Glutamatergic neuron (in vitro differentiated cells): Measurements from ENCODE around the gene SLC39A9. TPM values are rescaled to one million over a fixed set of nuclear protein-coding genes. Genes with fewer than 3 reads are reported as not detected.

Source experiments
- DNase-seq: peaks from one replicate; pipeline ENCODE4 v3.0.0; 2022
- H3K27ac Mint-ChIP-seq: one replicate; pipeline ENCODE4 v1.8.0; 2020; ENCODE audit warnings: mild to moderate bottlenecking, mixed read lengths, inconsistent platforms; ENCODE audit not compliant: unreplicated experiment
- H3K27me3 Mint-ChIP-seq: one replicate; pipeline ENCODE4 v1.8.0; 2020; ENCODE audit warnings: mild to moderate bottlenecking, moderate library complexity, mixed read lengths, inconsistent platforms; ENCODE audit not compliant: unreplicated experiment
- H3K36me3 Mint-ChIP-seq: one replicate; pipeline ENCODE4 v1.8.0; 2020; ENCODE audit warnings: mild to moderate bottlenecking, mixed read lengths, inconsistent platforms; ENCODE audit not compliant: unreplicated experiment
- H3K4me1 Mint-ChIP-seq: one replicate; pipeline ENCODE4 v1.8.0; 2020; ENCODE audit warnings: mild to moderate bottlenecking, low read depth, mixed read lengths, inconsistent platforms; ENCODE audit not compliant: unreplicated experiment
- H3K4me3 Mint-ChIP-seq: one replicate; pipeline ENCODE4 v1.8.0; 2020; ENCODE audit warnings: mild to moderate bottlenecking, mixed read lengths, inconsistent platforms; ENCODE audit not compliant: unreplicated experiment
- H3K9me3 Mint-ChIP-seq: one replicate; pipeline ENCODE4 v1.8.0; 2020; ENCODE audit warnings: mild to moderate bottlenecking, moderate library complexity, mixed read lengths, inconsistent platforms; ENCODE audit not compliant: unreplicated experiment
- total RNA-seq: library from RNA; stranded (reverse); fragmentation: NEBNext Ultra II Directional; extraction: Animal tissue kit (Norgen Biotek cat#: 25700); gene quantifications from one replicate; pipeline ENCODE4 v1.2.1, GENCODE V29; 2021; ENCODE audit not compliant: unreplicated experiment
- TF ChIP-seq, protein P1 (sequence below): fragments of 200-600 bp; sonication (generic); IDR thresholded peaks from one replicate; pipeline ENCODE4 v1.5.0; 2021; ENCODE audit not compliant: partially characterized antibody, unreplicated experiment

SLC39A9 gene
- total RNA-seq, 1 donor from 2014 or later, result 56.4 TPM

DNA sequence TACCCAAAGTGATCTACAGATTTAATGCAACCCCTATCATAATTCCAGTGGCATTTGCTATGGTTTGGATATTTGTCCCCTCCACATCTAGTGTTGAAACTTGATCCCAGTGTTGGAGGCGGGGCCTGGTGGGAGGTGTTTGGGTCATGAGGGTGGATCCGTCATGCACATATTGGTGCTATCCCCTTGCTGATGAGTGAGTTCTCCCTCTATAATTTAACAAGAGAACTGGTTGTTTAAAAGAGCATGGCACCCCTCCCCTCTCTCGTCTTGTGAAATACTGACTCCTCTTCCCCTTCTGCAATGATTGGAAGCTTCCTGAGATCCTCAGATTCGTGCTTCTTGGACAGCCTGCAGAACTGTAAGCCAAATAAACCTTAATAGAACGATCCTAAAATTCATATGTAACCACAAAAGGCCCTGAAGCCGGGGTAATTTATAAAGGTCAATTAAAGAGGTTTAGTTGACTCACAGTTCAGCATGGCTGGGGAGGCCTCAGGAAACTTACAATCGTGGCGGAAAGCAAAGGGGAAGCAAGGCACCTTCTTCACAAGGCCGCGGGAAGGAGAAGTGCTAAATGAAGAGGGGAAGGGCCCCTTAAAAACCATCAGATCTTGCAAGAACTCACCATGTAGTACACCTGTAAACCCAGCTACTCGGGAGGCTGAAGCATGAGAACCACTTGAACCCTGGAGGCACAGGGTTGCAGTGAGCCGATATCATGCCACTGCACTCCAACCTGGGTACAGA, 41.2 kb downstream of the SLC39A9 start:
- Mint-ChIP-seq H3K27me3 (peaks cover 1% of the 10 kb centered on the region), H3K9me3 (no peaks in the 10 kb centered on the region), H3K4me3 (no peak overlapping the region), H3K27ac (no peak overlapping the region), H3K36me3 (no peaks in the 10 kb centered on the region), H3K4me1 (peaks cover 6% of the 10 kb centered on the region)
- no peak for DNase-seq
- TF ChIP-seq, protein P1, sequence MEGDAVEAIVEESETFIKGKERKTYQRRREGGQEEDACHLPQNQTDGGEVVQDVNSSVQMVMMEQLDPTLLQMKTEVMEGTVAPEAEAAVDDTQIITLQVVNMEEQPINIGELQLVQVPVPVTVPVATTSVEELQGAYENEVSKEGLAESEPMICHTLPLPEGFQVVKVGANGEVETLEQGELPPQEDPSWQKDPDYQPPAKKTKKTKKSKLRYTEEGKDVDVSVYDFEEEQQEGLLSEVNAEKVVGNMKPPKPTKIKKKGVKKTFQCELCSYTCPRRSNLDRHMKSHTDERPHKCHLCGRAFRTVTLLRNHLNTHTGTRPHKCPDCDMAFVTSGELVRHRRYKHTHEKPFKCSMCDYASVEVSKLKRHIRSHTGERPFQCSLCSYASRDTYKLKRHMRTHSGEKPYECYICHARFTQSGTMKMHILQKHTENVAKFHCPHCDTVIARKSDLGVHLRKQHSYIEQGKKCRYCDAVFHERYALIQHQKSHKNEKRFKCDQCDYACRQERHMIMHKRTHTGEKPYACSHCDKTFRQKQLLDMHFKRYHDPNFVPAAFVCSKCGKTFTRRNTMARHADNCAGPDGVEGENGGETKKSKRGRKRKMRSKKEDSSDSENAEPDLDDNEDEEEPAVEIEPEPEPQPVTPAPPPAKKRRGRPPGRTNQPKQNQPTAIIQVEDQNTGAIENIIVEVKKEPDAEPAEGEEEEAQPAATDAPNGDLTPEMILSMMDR, result no peak

DNA sequence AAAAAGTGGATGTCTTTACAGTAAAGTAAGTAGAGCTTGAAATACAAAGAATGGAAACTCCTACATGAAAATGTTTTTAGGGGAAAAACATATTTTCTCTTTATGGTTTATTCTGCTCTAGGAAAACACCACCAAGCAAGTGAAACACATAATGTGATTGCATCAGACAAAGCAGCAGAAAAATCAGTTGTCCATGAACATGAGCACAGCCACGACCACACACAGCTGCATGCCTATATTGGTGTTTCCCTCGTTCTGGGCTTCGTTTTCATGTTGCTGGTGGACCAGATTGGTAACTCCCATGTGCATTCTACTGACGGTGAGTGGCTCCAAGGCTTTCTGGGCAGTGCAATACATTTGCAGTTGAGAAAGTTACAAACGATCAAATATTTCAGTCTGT, 43.5 kb downstream of the SLC39A9 start:
- DNase-seq, result no peak
- Mint-ChIP-seq H3K27me3 (peaks cover 1% of the 10 kb centered on the region), H3K27ac (no peak overlapping the region), H3K4me1 (peaks cover 6% of the 10 kb centered on the region), H3K4me3 (no peak overlapping the region), H3K36me3 (no peaks in the 10 kb centered on the region), H3K9me3 (no peaks in the 10 kb centered on the region)
- TF ChIP-seq, protein P1, result no peak

DNA sequence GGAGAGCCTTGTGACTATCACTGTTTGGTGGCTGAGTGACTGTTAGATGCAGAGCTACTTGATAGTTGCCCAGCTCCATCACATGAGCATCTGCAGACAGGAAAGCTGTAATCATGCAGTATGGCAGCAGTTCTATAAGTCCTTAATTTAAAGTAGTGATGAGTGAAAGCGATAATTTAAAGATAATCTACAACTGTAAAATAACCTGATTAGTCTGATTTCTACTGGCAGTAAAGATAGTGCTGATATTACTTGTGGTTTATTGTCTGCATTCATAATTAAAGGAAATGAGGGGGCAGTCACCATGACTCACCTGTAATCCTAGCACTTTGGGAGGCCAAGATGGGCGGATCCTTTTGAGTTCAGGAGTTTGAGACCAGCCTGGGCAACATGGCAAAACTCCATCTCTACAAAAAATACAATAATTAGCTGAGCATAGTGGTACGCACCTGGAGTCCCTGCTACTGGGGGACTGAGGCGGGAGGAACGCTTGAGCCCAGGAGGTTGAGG, 44.9 kb downstream of the SLC39A9 start:
- DNase-seq, result no peak
- Mint-ChIP-seq H3K36me3 (no peaks in the 10 kb centered on the region), H3K27me3 (no peaks in the 10 kb centered on the region), H3K4me3 (no peak overlapping the region), H3K27ac (no peak overlapping the region), H3K9me3 (no peaks in the 10 kb centered on the region), H3K4me1 (peaks cover 6% of the 10 kb centered on the region)
- TF ChIP-seq, protein P1, result no peak

DNA sequence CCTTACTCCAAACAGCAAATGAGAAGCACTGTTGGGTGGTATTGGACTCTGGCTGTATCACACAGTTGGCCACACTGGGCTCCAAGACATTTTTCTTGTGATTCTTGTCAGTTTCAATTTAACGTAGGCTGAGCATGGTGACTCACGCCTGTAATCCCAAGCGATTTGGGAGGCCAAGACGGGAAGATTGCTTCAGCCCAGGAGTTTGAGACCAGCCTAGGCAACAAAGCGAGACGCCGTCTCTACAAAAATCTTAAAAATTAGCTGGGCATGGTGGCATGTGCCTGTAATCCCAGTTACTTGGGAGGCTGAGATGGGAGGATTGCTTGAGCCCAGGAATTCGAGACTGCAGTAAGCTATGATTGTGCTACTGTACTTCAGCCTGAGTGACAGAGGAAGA, 50.7 kb downstream of the SLC39A9 start:
- no peaks in the 10 kb centered on the region for H3K27me3 Mint-ChIP-seq
- H3K4me3 Mint-ChIP-seq, result no peak overlapping the region
- no peaks in the 10 kb centered on the region for H3K4me1 Mint-ChIP-seq
- H3K36me3 Mint-ChIP-seq, result no peaks in the 10 kb centered on the region
- H3K9me3 Mint-ChIP-seq, result no peaks in the 10 kb centered on the region
- TF ChIP-seq, protein P1, result no peak
- H3K27ac Mint-ChIP-seq, result no peak overlapping the region
- no peak for DNase-seq

DNA sequence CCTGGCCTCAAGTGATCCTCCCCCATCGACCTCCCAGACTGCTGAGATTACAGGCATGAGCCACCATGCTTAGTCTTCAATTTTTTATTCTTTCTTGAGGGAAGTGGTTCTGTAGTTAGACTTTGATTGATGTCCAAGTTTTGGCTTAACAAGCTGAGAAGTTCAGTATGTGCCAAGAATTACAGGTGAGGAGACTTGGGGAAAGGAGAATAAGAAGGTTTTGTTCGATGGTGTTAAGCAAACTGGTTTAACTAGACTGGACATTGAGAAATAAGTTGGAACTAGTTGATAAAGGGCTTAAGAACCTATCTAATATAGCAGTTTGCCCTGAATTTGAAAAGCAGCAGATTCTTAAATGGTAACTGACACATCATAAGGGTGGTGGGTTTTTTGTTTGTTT, 53.4 kb downstream of the SLC39A9 start:
- no peak overlapping the region for H3K27ac Mint-ChIP-seq
- TF ChIP-seq, protein P1, result no peak
- no peaks in the 10 kb centered on the region for H3K4me1 Mint-ChIP-seq
- H3K9me3 Mint-ChIP-seq, result no peaks in the 10 kb centered on the region
- H3K36me3 Mint-ChIP-seq, result no peaks in the 10 kb centered on the region
- H3K27me3 Mint-ChIP-seq, result no peaks in the 10 kb centered on the region
- no peak overlapping the region for H3K4me3 Mint-ChIP-seq
- DNase-seq, result no peak
